ENCODE data around the gene PRKCZ.

PRKCZ gene

GRCh38 chr1:2199042-2199810, 149.0 kb downstream of the PRKCZ start:
- peak; percentile 46 for TF ChIP-seq CTCF (conservative IDR thresholded peaks at IDR 0.05; ENCODE audit: low read depth, low read length)
- peak; percentile 92 for DNase-seq (ENCODE audit: low read depth)
- peak overlapping the region; percentile 69 for H3K4me3 ChIP-seq (ENCODE audit: low read depth, low read length)

GRCh38 chr1:2200308-2200943, 150.2 kb downstream of the PRKCZ start:
- DNase-seq (ENCODE audit: low read depth) = no peak
- no peak overlapping the region for H3K4me3 ChIP-seq (ENCODE audit: low read depth, low read length)
- no peak for TF ChIP-seq CTCF (conservative IDR thresholded peaks at IDR 0.05; ENCODE audit: low read depth, low read length)

- no peak overlapping the region for H3K4me3 ChIP-seq (ENCODE audit: low read depth, low read length)
- no peak for TF ChIP-seq CTCF (conservative IDR thresholded peaks at IDR 0.05; ENCODE audit: low read depth, low read length)
- no peak for DNase-seq (ENCODE audit: low read depth)
Observed at GRCh38 chr1:2201062-2201461, 150.9 kb downstream of the PRKCZ start.

GRCh38 chr1:2202008-2202575, 151.9 kb downstream of the PRKCZ start:
- no peak overlapping the region for H3K4me3 ChIP-seq (ENCODE audit: low read depth, low read length)
- no peak for TF ChIP-seq CTCF (conservative IDR thresholded peaks at IDR 0.05; ENCODE audit: low read depth, low read length)
- no peak for DNase-seq (ENCODE audit: low read depth)

GRCh38 chr1:2202843-2203601, 152.8 kb downstream of the PRKCZ start:
- DNase-seq (ENCODE audit: low read depth) = no peak
- no peak overlapping the region for H3K4me3 ChIP-seq (ENCODE audit: low read depth, low read length)
- TF ChIP-seq CTCF (conservative IDR thresholded peaks at IDR 0.05; ENCODE audit: low read depth, low read length) = no peak

GRCh38 chr1:2203671-2204414, 153.6 kb downstream of the PRKCZ start:
- no peak for TF ChIP-seq CTCF (conservative IDR thresholded peaks at IDR 0.05; ENCODE audit: low read depth, low read length)
- H3K4me3 ChIP-seq (ENCODE audit: low read depth, low read length) = peak overlapping the region; percentile 65
- DNase-seq (ENCODE audit: low read depth) = no peak

Data from choroid plexus epithelial cell (primary cell).